Esophagus muscularis mucosa (tissue), 4 donors: Measurements from ENCODE around the gene NAPA. TPM values are rescaled to one million over a fixed set of nuclear protein-coding genes. Genes with fewer than 3 reads are reported as not detected.
A peak's percentile ranks its signal among the peaks of the same experiment; 100 is the strongest.

Source experiments
- DNase-seq: peaks from one replicate; pipeline ENCODE4 v3.0.0-alpha.2; 2017; ENCODE audit errors: extremely low spot score
- H3K27ac ChIP-seq, 4 donors: fragments of 200-600 bp; sonication (generic); replicated peaks in 1 of 4; 1 replicate in 3 of 4; 2 replicates in 1 of 4; pipeline ENCODE4 v1.5.1; 2016 to 2019; ENCODE audit warnings: mild to moderate bottlenecking in 1 of 4
- H3K27me3 ChIP-seq, 4 donors: fragments of 200-600 bp; sonication (generic); one replicate each; pipeline versions ENCODE4 v1.5.1 to v1.6.0; 2016 to 2019
- H3K36me3 ChIP-seq, 4 donors: fragments of 200-600 bp; sonication (generic); one replicate each; pipeline ENCODE4 v1.5.1; 2016 to 2019
- H3K4me1 ChIP-seq, 4 donors: fragments of 200-600 bp; sonication (generic); one replicate each; pipeline ENCODE4 v1.5.1; 2016 to 2019
- H3K4me3 ChIP-seq, 4 donors: fragments of 200-600 bp; sonication (generic); 1 replicate in 2 of 4; 2 replicates in 2 of 4; pipeline ENCODE4 v1.5.1; 2016 to 2019; ENCODE audit warnings: mild to moderate bottlenecking in 4 of 4, moderate library complexity in 1 of 4
- H3K9me3 ChIP-seq, 4 donors: fragments of 200-600 bp; sonication (generic); 1 replicate in 3 of 4; 2 replicates in 1 of 4; pipeline ENCODE4 v1.5.1; 2016 to 2019
- CTCF ChIP-seq, 3 experiments: fragments of 200-600 bp in 2 of 3; fragments of 450-650 bp in 1 of 3; sonication (generic) in 2 of 3; IDR thresholded peaks; one replicate each; pipeline ENCODE4 v1.5.1; 2017 to 2019; ENCODE audit warnings: antibody characterized with exemption in 3 of 3, mild to moderate bottlenecking in 2 of 3, moderate library complexity in 1 of 3
- EP300 ChIP-seq: sonication (generic); formaldehyde crosslinking; IDR thresholded peaks from one replicate; pipeline ENCODE4 v1.6.1; 2017; ENCODE audit warnings: antibody characterized with exemption
- POLR2A ChIP-seq: fragments of 450-650 bp; IDR thresholded peaks from one replicate; pipeline ENCODE4 v1.6.1; 2017; ENCODE audit warnings: antibody characterized with exemption, moderate library complexity, mild to moderate bottlenecking, low read depth
- POLR2AphosphoS5 ChIP-seq, 2 donors: sonication (generic); formaldehyde crosslinking; IDR thresholded peaks; one replicate each; pipeline ENCODE4 v1.6.1; 2017; ENCODE audit warnings: antibody characterized with exemption in 2 of 2
- WGBS: methylation state at CpG from one replicate; pipeline ENCODE4 v1.1.5; 2018; 5-methylcytosine and 5-hydroxymethylcytosine counted together
- intact Hi-C: fragments of 100-400 bp; cut with DNase I; formaldehyde crosslinking; loops from one replicate; pipeline ENCODE4 v1.15.1; 2023
- total RNA-seq, 4 donors: library from RNA; depleted of rRNA; stranded (reverse); fragments of >200 nt; gene quantifications; one replicate each; pipeline versions ENCODE4 v1.1.0 to v1.2.1, GENCODE V29; 2016

Gene NAPA
- total RNA-seq, 4 donors from 2014 or later = 109 to 164 (median 148) TPM

GRCh38 chr19:47510516-47511127 is 4.2 kb downstream of the NAPA start:
- H3K27ac ChIP-seq = peak overlapping the region; percentile 94 to 99 (median 98)
- peaks cover under 1 to 17% (median 3%) of the 10 kb centered on the region in 4 donors for H3K36me3 ChIP-seq
- intact Hi-C loops = no loop called here
- 52% methylated on average over 4 of the region's 12 CpGs for WGBS
- H3K9me3 ChIP-seq = no peaks in the 10 kb centered on the region
- H3K4me3 ChIP-seq = peak overlapping the region in 2 of 4 donors; percentile 1 to 13
- DNase-seq = no peak
- TF ChIP-seq POLR2AphosphoS5 (IDR thresholded peaks at IDR 0.05) (no peak), CTCF (IDR thresholded peaks at IDR 0.05) (no peak), POLR2A (no peak), EP300 (no peak)
- H3K4me1 ChIP-seq = peaks cover 78 to 85% (median 83%) of the 10 kb centered on the region in 4 donors
- no peaks in the 10 kb centered on the region for H3K27me3 ChIP-seq

GRCh38 chr19:47509973-47510372 is 4.9 kb downstream of the NAPA start:
- peaks cover 78 to 83% (median 82%) of the 10 kb centered on the region in 4 donors for H3K4me1 ChIP-seq
- H3K4me3 ChIP-seq = no peak overlapping the region
- 41% methylated on average over 5 of the region's 8 CpGs for WGBS
- H3K27me3 ChIP-seq = no peaks in the 10 kb centered on the region
- peaks cover 5 to 24% (median 8%) of the 10 kb centered on the region in 4 donors for H3K36me3 ChIP-seq
- DNase-seq = no peak
- H3K9me3 ChIP-seq = no peaks in the 10 kb centered on the region
- peak overlapping the region; percentile 94 to 99 (median 98) for H3K27ac ChIP-seq
- TF ChIP-seq POLR2A (no peak), EP300 (no peak), CTCF (IDR thresholded peaks at IDR 0.05) (no peak), POLR2AphosphoS5 (IDR thresholded peaks at IDR 0.05) (peak; percentile 17 to 57)
- intact Hi-C loops = no loop called here

- H3K9me3 ChIP-seq = no peaks in the 10 kb centered on the region
- WGBS = 76% methylated on average over 20 of the region's 20 CpGs
- intact Hi-C loops = no loop called here
- H3K36me3 ChIP-seq = peaks cover 5 to 25% (median 11%) of the 10 kb centered on the region in 4 donors
- H3K27me3 ChIP-seq = no peaks in the 10 kb centered on the region
- no peak for DNase-seq
- TF ChIP-seq CTCF (IDR thresholded peaks at IDR 0.05) (no peak), POLR2A (no peak), EP300 (no peak), POLR2AphosphoS5 (IDR thresholded peaks at IDR 0.05) (no peak)
- H3K27ac ChIP-seq = peak overlapping the region; percentile 94 to 99 (median 98)
- H3K4me3 ChIP-seq = no peak overlapping the region
- H3K4me1 ChIP-seq = peaks cover 78 to 83% (median 82%) of the 10 kb centered on the region in 4 donors
These were observed 5.6 kb downstream of the NAPA start for GRCh38 chr19:47509170-47509847.

- no peak overlapping the region for H3K4me3 ChIP-seq
- intact Hi-C loops = no loop called here
- TF ChIP-seq CTCF (IDR thresholded peaks at IDR 0.05) (no peak), POLR2A (no peak), EP300 (no peak), POLR2AphosphoS5 (IDR thresholded peaks at IDR 0.05) (no peak)
- WGBS = 93% methylated on average over 5 of the region's 5 CpGs
- H3K9me3 ChIP-seq = no peaks in the 10 kb centered on the region
- no peak for DNase-seq
- peak overlapping the region; percentile 32 to 64 (median 48) for H3K27ac ChIP-seq
- peaks cover 75 to 78% (median 77%) of the 10 kb centered on the region in 4 donors for H3K4me1 ChIP-seq
- H3K36me3 ChIP-seq = peaks cover 9 to 31% (median 16%) of the 10 kb centered on the region in 4 donors
- no peaks in the 10 kb centered on the region for H3K27me3 ChIP-seq
These were observed 6.1 kb downstream of the NAPA start for GRCh38 chr19:47508721-47509120.
